ENCODE data around the gene ARHGAP28.

The ARHGAP28 gene

GRCh38 chr18:6940451-6940850, 210.9 kb downstream of the ARHGAP28 start:
- no peak for DNase-seq

GRCh38 chr18:6941996-6942395, 212.5 kb downstream of the ARHGAP28 start:
- DNase-seq: no peak

GRCh38 chr18:6942742-6943141, 213.2 kb downstream of the ARHGAP28 start:
- DNase-seq: no peak

DNA sequence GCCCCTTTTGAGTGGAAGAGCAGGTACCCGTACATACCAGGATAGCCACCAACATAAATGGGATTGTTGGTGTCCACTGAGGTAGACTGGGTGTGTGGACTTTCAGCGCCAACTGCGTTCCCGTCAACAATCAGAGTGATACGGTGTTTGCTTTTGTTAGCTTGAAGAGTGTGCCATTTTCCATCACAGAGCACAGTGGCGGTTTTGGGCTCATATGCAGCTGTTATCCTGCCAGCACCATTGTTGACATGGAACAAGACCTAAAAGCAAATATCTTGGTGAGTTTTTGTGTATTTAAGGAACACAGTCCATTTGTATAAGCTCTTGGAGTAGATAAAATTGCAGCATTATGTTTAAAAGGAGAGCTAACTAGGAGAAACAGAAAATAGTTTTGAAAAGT, 213.6 kb downstream of the ARHGAP28 start:
- DNase-seq: no peak

- no peak for DNase-seq
Measured at GRCh38 chr18:6947338-6948030, 218.0 kb downstream of the ARHGAP28 start.

GRCh38 chr18:6948281-6949055, 219.0 kb downstream of the ARHGAP28 start:
- DNase-seq: no peak

GRCh38 chr18:6949800-6950586, 220.5 kb downstream of the ARHGAP28 start:
- DNase-seq: no peak

- DNase-seq: no peak
Measured at GRCh38 chr18:6950641-6951040, 221.1 kb downstream of the ARHGAP28 start.

DNA sequence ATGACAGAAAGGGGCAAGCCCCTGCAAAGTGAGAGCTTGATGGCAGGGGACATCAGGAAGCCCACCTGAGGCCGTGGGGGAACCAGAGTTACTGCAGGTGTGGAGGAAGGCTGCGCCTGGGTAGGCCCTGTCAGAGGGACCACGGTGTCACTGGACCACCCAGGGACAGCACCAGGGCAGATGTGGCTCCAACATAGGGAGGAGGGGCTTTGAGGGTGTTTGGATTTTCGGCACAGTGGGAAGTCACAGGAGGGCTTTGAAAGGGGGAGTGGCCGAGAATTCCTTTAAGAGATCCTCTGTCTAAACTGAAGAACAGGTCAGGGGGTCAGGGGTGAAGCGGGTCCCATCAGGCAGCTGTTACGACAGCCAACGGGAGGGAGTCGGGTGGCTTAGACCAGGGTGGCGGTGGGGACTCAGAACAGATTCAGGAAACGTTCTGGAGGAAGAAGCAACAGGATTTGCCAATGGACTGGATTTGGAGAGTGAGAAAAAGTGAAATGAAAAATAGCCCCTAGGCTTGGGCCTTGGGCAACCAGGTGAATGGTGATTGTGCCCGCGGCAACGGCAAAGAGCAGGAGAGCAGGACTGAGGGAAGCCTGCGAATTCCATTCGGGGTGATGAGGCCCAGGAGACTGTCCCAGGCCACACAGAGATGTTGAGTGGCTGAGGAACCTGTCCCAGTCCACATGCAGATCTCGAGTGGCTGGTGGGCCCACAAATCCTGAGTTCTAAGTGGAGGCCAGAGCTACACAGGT, 222.0 kb downstream of the ARHGAP28 start:
- DNase-seq: no peak

GRCh38 chr18:6954501-6954900, 225.0 kb downstream of the ARHGAP28 start:
- DNase-seq: no peak

- no peak for DNase-seq
Measured at GRCh38 chr18:6955304-6955703, 225.8 kb downstream of the ARHGAP28 start.

DNA sequence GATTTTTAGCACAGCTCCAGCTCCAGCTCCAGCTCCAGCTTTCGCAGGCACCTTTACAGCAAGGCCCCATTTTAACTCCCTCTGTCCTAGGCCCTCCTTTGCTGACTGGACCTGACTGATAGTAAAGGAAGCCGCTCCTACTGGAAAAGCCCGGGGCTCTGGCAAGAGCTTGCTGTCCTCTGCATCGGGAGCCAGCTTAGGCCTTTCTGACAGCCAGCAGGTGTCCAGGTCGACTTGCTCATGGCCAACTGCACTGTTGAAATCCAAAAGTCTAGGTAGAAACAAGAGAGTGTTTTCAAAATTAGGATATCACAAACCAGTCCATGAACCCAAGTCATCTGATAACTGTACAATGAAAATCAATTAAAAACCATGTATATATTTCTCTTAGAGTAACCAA, 227.0 kb downstream of the ARHGAP28 start:
- DNase-seq: no peak

DNA sequence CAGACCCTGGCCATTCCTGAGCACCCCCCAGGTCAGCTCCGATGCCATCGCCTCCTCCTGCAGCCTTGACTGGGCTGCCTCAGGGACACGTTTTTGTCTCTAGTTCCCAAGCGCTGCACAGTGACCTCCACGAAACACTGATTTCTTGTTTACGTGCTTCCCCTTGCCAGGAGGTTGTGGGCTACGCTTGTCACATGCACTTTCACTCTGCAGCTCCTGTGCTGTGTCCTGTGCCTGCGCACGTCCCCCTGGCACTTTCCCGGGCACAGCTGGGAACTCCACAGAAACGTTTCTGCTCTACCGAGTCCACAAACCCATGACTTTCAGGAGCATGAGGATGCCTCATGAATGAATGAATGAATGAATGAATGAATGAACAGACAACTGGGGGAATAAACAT, 227.5 kb downstream of the ARHGAP28 start:
- no peak for DNase-seq

- DNase-seq: no peak
Measured at GRCh38 chr18:6959110-6959509, 229.6 kb downstream of the ARHGAP28 start.

- DNase-seq: no peak
Measured at GRCh38 chr18:6960124-6960523, 230.6 kb downstream of the ARHGAP28 start.

DNA sequence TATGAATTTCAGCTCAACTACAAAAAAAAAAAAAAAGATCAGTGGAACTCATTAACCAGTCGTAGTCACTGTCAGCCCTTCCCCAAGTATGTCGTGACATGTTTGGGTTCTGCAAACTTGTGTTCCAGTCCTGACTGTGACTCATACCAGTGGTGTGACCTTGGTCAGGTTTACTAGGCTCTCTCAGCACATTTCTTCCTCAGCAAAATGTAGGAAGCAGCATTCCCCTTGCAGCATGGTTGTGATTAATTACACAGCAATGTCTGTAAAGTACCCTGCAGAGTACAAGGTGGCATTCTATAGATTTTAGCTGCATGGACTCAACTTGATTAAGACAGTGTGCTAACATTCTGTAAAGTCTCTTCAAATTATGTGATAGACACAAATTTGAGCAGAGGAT, 231.1 kb downstream of the ARHGAP28 start:
- no peak for DNase-seq

GRCh38 chr18:6961331-6961730, 231.8 kb downstream of the ARHGAP28 start:
- no peak for DNase-seq

DNA sequence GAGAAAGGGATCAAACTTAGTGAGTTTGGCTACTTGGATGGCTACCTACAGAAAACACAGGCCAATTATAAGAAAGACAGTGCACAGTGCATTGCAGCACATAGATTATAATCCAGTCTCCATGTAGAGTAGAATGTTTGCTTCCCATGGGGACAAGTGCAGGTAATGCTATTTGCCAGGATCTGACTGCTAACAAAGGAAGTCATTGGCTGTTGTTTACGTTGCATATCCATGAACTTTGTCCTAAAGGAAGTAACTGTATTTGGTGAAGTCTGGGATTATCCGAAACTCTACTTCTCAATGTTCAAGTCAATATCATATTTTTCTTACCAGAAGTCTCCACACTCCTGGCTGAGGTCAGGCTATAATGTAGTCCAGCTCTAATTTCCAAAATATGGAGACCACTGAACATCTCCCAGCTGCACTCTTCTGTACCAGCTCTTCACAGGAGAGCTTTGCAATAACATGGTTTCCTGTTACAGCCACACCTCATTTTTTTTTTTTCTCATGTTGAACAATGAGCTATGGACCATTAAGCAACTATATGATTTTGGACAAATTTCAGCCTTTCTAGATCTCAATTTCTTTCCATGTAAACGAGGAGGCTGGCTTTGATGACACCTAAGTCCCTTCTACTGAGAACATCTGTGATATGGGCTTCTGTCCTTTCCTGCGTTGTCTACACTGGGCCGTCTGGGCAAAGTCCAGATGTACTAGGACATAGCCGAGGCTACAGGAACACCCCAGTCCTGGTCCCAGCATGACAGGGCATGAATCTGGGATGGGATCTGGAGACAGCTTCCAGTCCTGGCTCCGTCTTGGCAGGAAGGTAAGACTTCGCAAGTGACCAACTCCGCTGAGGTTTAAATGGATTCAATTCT, 233.3 kb downstream of the ARHGAP28 start:
- DNase-seq: no peak

DNA sequence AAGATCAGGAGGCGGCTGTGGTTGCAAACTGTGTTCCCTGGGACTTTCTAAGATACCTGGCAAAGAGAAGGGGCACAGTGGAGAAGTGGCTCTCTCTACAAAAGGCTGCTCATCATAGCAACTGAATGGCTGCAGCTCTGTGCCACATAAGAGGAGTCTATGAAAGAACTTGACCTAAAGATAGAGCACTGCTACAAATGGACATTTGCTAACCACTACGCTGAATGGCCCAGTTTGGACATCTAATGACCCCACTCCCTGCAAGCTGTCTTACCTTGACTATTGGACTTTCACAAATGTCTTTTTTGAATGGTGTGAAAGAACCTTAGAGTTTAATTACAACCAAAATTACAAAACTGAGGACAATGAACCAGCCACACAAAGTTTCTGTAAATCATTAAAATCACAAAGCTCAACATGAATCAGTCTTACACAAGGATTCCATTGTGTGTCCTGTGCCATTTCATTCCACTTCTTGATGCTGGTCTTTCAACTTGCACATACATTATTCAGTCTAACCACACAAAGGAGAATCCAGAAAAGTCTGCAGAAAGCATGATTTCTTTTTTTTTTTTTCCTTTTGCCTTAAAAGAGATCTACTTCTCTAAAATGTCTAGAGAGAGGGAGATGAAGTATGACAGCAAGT, 234.1 kb downstream of the ARHGAP28 start:
- DNase-seq: no peak
